Stimulated activated CD4-positive, alpha-beta T cell treated with anti-CD3 and anti-CD28 coated beads, Interleukin-4, amount 100 ng/mL, for 4 hours (primary cell): ENCODE data around the gene KLHL3.

Source experiments
- DNase-seq, 2 experiments: peaks; one replicate each; pipeline ENCODE4 v3.0.0-alpha.2; 2020

KLHL3 gene

DNA sequence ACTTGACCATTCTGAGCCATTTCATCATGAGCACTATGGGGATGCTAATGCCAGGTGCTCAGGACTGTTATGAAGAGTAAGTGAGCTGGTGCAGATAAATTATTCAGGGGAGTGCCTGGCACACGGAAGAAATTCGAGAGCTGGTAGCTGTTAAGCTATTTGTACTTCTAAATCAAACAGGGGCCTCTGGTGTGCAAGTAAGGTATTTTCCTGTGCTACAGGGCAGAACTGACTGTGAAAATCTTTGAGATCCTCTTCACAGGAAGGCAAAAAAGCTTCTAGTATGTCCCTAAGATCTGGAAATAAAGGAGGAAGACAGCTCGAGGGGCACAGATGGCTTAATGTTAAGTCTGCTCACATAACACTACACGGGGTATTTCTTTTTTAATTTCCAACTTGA is 130.5 kb downstream of the KLHL3 start:
- DNase-seq = no peak

DNA sequence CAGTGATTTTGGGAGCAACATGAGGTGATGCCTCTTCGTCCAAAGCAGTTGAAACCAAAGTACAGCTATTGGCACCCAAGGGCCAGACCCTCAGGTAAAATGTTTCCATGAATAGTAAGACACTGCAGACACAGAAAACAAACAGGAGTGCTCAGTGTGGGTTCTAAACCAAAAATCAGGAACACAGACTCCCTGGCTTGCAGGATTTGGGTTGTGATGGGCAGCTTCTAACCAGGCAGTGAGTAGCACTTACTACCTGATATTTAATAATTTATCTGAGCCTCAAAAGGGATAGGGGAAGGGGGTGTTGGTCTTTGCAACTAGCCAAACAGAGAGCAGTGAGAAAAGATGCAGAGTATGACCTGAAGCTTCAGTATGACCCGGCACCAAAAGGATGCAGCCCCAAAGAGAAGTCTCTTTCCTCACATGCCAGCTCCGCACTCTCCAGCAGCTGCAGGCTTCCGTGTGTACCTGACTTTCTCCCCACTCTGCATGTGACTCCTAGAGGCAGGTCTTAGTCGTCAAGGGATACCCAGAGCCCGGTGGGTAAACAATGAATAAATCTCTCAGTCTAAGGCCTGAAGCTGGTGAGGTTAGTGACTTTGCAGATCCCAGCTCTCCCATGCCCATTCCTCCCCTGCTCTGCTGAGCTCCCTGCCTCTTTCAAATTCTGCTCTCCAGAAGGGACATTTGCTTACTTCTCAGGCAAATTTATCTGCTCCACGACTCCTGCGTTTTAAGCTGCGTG is 131.4 kb downstream of the KLHL3 start:
- no peak for DNase-seq

DNA sequence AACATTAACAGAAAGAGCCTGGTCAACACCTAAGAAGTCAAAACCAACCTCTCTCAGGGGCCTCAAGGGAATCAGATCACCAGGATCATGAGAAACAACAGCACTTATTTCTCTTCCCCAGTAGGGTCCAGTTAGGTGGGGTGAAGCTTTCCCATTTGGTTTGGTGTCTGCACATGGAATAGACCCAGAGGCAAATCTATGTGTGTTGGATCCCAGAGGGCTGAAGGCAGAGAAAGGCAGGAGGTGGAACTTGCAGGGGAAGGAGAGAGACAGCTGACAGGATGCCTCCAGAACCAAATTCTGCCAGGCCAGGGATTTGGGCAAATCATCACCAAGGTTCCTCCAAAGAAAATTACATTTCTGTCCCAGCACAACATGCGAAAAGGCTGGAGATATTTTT is 132.0 kb downstream of the KLHL3 start:
- DNase-seq = no peak

- DNase-seq = no peak
These were observed 132.5 kb downstream of the KLHL3 start for GRCh38 chr5:137603356-137603755.

GRCh38 chr5:137602721-137603273 is 133.1 kb downstream of the KLHL3 start:
- DNase-seq = no peak

DNA sequence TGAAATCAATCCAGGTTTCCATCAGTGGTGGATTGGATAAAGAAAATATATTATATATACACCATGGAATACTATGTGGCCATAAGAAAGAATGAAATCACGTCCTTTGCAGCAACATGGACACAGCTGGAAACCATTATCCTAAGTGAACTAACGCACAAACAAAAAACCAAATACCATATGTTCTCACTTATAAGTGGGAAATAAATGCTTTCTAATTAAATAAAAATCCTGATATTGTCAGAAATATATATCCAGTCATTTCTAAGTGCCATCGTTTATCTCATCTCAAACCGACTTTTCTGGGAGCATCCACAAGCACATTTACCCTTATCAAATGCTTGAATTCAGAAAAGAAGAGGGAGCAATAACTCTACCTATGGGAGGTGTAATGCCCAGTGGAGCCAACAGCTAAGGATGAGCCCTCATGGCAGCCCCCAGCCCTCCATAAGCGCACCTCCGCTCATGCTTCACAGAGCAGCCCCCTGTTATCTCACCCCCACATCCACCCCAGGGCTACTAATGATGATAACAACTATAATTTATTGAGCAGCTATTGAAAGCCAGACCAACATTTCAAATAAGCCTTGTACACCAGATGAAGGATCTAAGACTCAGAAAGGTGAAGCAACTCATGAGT is 135.0 kb downstream of the KLHL3 start:
- no peak for DNase-seq

- no peak for DNase-seq
These were observed 136.4 kb downstream of the KLHL3 start for GRCh38 chr5:137599457-137599856.

GRCh38 chr5:137598399-137598798 is 137.5 kb downstream of the KLHL3 start:
- no peak for DNase-seq

DNA sequence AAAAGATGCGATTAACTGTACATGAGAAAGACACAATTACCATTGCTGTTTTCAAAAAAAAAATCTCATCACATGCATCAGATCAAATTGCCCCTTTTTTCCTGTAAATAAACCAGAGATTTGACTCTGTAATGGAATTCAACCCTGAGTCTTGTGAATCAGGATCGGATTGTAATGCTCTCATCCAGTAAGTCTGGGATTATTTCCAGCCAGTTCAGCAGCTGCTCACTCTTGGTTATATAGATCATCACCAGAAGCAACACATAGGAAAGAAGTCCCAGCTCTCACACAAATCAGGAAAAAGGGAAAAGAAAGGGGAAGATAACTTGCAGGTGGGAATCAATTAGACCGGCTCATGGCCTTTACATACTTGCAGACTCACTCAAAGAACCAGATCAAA is 138.9 kb downstream of the KLHL3 start:
- no peak for DNase-seq

- no peak for DNase-seq
These were observed 140.4 kb downstream of the KLHL3 start for GRCh38 chr5:137595396-137596079.

GRCh38 chr5:137594717-137595116 is 141.2 kb downstream of the KLHL3 start:
- DNase-seq = no peak

DNA sequence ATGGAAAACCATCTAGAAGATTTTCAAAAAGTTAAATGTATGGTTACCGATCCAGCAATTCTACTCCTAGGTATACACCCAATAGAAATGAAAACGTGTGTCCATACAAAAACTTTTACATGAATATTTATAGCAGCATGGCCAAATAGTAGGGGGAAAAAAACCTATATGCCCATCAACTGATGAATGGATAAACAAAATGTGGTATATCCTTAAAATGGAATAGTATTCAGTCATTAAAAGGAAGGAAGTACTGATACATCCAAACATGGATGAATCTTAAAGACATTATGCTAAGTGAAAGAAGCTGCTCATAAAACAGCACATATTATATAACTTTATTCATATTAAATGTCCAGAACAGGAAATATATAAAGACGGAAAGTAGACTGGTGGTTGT is 143.6 kb downstream of the KLHL3 start:
- no peak for DNase-seq

DNA sequence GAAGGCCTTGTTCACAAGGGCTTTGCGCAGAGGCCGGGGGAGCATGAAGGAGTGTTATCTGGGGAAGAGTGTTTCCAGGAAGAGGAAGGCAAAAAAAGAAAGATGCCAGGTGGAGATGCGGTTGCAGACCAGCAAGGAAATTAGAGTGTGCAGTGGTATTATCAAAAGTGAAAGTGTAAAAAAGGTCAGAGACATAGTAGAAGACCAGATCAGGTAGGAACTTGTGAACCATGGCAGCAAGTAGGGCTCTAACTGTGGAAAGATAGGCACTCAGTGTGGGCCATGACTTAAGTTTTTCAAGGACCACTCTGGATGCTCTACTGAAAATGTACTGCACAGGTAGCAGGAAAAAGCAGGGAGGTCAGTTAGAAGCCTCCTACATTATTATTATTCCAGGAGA is 146.7 kb downstream of the KLHL3 start:
- DNase-seq = no peak

DNA sequence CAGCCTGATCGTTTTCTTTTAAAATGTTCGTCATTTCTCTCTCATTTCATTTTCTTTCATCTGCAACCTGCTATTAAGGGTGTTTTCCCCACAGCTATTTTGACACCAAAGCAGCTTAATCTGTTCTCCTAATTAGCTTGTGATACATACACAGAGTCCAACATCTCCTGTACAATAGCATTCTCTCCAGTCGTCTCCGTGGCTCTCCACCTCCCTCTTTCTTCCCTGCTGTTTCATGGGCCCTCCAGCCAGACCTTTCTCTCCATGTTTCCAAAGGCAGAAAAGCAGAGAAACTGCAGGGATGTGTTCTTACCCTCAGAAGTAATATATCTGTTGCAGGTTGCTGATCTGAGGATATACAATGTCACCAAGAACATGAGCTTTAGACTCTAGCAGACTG is 148.0 kb downstream of the KLHL3 start:
- no peak for DNase-seq

- DNase-seq = no peak
These were observed 151.6 kb downstream of the KLHL3 start for GRCh38 chr5:137584262-137584661.

DNA sequence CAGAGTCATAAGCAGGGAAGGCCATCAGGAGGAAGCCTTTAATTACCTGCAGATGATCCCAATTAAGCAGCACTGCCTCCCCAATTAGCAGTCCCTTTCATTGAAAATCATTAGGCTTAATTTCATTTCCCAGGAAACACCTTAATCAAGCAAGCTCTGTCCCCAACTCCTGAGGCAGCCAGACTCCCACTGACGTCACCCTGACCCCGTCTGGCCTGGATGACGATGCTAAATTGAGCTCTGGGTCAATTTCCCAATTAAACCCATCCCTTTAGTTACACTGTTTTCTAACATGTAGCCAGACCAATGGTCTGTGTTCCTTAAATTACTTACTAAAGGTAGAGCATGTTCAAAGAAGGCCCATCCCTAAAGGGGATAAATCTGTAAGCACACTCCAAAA is 152.8 kb downstream of the KLHL3 start:
- DNase-seq = no peak

GRCh38 chr5:137582218-137582617 is 153.7 kb downstream of the KLHL3 start:
- DNase-seq = no peak

GRCh38 chr5:137581776-137582175 is 154.1 kb downstream of the KLHL3 start:
- no peak for DNase-seq

GRCh38 chr5:137580030-137580429 is 155.9 kb downstream of the KLHL3 start:
- no peak for DNase-seq

GRCh38 chr5:137575847-137576246 is 160.0 kb downstream of the KLHL3 start:
- no peak for DNase-seq

- no peak for DNase-seq
These were observed 160.7 kb downstream of the KLHL3 start for GRCh38 chr5:137575211-137575610.

DNA sequence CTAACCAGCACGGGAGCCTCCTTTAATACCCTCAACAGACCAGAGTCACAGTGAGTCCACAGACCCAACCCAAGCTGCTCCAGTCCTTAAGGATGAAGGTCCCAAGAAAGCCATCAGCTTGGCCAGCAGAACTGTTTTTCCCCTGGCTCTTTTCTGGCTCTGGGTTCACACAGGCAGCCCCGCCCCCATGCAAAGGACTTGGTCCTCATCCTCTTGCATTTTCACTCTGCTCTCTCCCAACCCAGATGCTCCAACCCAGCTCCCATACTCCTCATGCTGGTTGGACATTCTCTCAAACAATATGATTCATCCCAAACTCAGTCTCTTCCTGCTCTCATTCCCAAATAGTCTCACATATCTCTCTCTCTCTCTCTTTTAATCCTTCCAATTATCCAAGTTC is 162.5 kb downstream of the KLHL3 start:
- no peak for DNase-seq

- no peak for DNase-seq
These were observed 163.7 kb downstream of the KLHL3 start for GRCh38 chr5:137572042-137572695.
